WTC11 (cell line): ENCODE data around the gene INPPL1.

ENCODE experiments used
- CREM ChIP-seq: sonication (generic); formaldehyde crosslinking; IDR thresholded peaks from 2 replicates; pipeline ENCODE4 v1.8.1; 2022; ENCODE audit warnings: mild to moderate bottlenecking, missing genetic modification reagents, moderate library complexity
- FOXP1 ChIP-seq: sonication (generic); formaldehyde crosslinking; IDR thresholded peaks from 2 replicates; pipeline ENCODE4 v1.8.0; 2022; ENCODE audit warnings: missing genetic modification reagents, mild to moderate bottlenecking, moderate library complexity, borderline replicate concordance
- KAT7 ChIP-seq: sonication (generic); formaldehyde crosslinking; IDR thresholded peaks from 2 replicates; pipeline ENCODE4 v1.8.1; 2023; ENCODE audit warnings: missing genetic modification reagents, mild to moderate bottlenecking, borderline replicate concordance
- NFYB ChIP-seq: sonication (generic); formaldehyde crosslinking; conservative IDR thresholded peaks from 2 replicates; pipeline ENCODE4 v1.8.0; 2022; ENCODE audit warnings: low read depth, missing genetic modification reagents
- SMAD4 ChIP-seq: sonication (generic); formaldehyde crosslinking; IDR thresholded peaks from 2 replicates; pipeline ENCODE4 v1.8.0; 2022; ENCODE audit warnings: mild to moderate bottlenecking, missing genetic modification reagents
- SP1 ChIP-seq: sonication (generic); formaldehyde crosslinking; conservative IDR thresholded peaks from 2 replicates; pipeline ENCODE4 v1.8.1; 2022; ENCODE audit warnings: missing genetic modification reagents
- TCF7 ChIP-seq: sonication (generic); formaldehyde crosslinking; IDR thresholded peaks from 2 replicates; pipeline ENCODE4 v1.8.0; 2022; ENCODE audit warnings: mild to moderate bottlenecking, low read depth, missing genetic modification reagents, moderate library complexity
- TP53 ChIP-seq: sonication (generic); formaldehyde crosslinking; IDR thresholded peaks from 2 replicates; pipeline ENCODE4 v1.8.1; 2023; ENCODE audit warnings: mild to moderate bottlenecking, missing genetic modification reagents
- TF ChIP-seq, protein P1 (sequence below): fragments of 200-600 bp; IDR thresholded peaks from 2 replicates; pipeline ENCODE4 v1.8.0; 2022; ENCODE audit warnings: antibody characterized with exemption
- TF ChIP-seq, protein P2 (sequence below): sonication (generic); formaldehyde crosslinking; IDR thresholded peaks from 2 replicates; pipeline ENCODE4 v1.8.1; 2023; ENCODE audit warnings: mild to moderate bottlenecking, moderate library complexity, missing genetic modification reagents
- TF ChIP-seq, protein P3 (sequence below): sonication (generic); formaldehyde crosslinking; IDR thresholded peaks from 2 replicates; pipeline ENCODE4 v1.8.0; 2023; ENCODE audit warnings: missing genetic modification reagents
- TF ChIP-seq, protein P4 (sequence below): sonication (generic); formaldehyde crosslinking; IDR thresholded peaks from 2 replicates; pipeline ENCODE4 v1.8.0; 2022; ENCODE audit warnings: mild to moderate bottlenecking, missing genetic modification reagents
- TF ChIP-seq, protein P5 (sequence below): sonication (generic); formaldehyde crosslinking; IDR thresholded peaks from 2 replicates; pipeline ENCODE4 v1.8.0; 2022; ENCODE audit warnings: mild to moderate bottlenecking, missing genetic modification reagents

DNA sequence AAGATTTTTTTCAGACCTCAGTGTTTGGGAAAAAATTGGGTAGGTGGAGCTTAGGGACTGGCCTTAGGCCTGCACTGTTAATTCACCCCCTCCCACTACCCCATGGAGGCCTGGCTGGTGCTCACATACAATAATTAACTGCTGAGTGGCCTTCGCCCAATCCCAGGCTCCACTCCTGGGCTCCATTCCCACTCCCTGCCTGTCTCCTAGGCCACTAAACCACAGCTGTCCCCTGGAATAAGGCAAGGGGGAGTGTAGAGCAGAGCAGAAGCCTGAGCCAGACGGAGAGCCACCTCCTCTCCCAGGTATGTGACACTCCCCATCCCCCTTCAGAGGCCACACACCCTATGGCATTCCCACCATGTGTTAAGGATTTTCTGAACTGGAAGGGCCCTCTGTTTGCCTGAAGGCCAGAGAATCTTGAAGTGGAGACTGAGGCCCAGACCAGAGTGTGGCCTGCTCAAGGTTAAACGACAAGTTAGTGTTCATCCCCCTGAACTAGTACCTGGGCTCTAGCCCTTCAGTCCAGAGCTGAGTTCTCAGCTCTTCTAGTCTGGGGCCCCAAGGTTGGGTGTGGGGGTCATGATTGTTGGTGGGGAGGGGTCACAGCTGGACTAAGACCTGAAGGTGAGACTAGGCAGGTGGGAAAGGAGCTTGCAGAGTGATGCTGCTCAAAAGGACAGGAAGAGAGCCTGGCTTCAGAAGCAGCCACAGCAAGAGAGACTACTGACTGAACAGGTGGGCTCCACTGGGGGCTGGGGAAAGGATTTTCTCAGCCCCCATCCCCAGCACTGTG lies 34.9 kb upstream of the INPPL1 start:
- TF ChIP-seq, protein P1, sequence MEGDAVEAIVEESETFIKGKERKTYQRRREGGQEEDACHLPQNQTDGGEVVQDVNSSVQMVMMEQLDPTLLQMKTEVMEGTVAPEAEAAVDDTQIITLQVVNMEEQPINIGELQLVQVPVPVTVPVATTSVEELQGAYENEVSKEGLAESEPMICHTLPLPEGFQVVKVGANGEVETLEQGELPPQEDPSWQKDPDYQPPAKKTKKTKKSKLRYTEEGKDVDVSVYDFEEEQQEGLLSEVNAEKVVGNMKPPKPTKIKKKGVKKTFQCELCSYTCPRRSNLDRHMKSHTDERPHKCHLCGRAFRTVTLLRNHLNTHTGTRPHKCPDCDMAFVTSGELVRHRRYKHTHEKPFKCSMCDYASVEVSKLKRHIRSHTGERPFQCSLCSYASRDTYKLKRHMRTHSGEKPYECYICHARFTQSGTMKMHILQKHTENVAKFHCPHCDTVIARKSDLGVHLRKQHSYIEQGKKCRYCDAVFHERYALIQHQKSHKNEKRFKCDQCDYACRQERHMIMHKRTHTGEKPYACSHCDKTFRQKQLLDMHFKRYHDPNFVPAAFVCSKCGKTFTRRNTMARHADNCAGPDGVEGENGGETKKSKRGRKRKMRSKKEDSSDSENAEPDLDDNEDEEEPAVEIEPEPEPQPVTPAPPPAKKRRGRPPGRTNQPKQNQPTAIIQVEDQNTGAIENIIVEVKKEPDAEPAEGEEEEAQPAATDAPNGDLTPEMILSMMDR = no peak
- TF ChIP-seq TP53 (CRISPR knock-in tag) (no peak), SP1 (CRISPR knock-in tag) (no peak), SMAD4 (CRISPR knock-in tag) (no peak), TCF7 (CRISPR knock-in tag) (no peak), CREM (CRISPR knock-in tag) (no peak), KAT7 (CRISPR knock-in tag) (no peak), FOXP1 (CRISPR knock-in tag) (no peak), NFYB (CRISPR knock-in tag) (no peak)
- TF ChIP-seq, protein P2, sequence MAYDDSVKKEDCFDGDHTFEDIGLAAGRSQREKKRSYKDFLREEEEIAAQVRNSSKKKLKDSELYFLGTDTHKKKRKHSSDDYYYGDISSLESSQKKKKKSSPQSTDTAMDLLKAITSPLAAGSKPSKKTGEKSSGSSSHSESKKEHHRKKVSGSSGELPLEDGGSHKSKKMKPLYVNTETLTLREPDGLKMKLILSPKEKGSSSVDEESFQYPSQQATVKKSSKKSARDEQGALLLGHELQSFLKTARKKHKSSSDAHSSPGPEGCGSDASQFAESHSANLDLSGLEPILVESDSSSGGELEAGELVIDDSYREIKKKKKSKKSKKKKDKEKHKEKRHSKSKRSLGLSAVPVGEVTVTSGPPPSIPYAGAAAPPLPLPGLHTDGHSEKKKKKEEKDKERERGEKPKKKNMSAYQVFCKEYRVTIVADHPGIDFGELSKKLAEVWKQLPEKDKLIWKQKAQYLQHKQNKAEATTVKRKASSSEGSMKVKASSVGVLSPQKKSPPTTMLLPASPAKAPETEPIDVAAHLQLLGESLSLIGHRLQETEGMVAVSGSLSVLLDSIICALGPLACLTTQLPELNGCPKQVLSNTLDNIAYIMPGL (CRISPR knock-in tag) = no peak
- TF ChIP-seq, protein P3, sequence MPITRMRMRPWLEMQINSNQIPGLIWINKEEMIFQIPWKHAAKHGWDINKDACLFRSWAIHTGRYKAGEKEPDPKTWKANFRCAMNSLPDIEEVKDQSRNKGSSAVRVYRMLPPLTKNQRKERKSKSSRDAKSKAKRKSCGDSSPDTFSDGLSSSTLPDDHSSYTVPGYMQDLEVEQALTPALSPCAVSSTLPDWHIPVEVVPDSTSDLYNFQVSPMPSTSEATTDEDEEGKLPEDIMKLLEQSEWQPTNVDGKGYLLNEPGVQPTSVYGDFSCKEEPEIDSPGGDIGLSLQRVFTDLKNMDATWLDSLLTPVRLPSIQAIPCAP (CRISPR knock-in tag) = no peak
- TF ChIP-seq, protein P4, sequence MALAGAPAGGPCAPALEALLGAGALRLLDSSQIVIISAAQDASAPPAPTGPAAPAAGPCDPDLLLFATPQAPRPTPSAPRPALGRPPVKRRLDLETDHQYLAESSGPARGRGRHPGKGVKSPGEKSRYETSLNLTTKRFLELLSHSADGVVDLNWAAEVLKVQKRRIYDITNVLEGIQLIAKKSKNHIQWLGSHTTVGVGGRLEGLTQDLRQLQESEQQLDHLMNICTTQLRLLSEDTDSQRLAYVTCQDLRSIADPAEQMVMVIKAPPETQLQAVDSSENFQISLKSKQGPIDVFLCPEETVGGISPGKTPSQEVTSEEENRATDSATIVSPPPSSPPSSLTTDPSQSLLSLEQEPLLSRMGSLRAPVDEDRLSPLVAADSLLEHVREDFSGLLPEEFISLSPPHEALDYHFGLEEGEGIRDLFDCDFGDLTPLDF (CRISPR knock-in tag) = no peak
- TF ChIP-seq, protein P5, sequence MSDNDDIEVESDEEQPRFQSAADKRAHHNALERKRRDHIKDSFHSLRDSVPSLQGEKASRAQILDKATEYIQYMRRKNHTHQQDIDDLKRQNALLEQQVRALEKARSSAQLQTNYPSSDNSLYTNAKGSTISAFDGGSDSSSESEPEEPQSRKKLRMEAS (CRISPR knock-in tag) = no peak
